ENCODE data around the gene ZFYVE28.

Gene ZFYVE28

GRCh38 chr4:2273221-2273620, 145.2 kb downstream of the ZFYVE28 start:
- H3K4me3 ChIP-seq (ENCODE audit: low read length in 2 of 2), result no peak overlapping the region
- H3K9ac ChIP-seq (ENCODE audit: low read depth in 1 of 2, low read length in 2 of 2), result no peak overlapping the region
- no peak overlapping the region for H3K27ac ChIP-seq (ENCODE audit: low read depth in 2 of 2, low read length in 2 of 2)
- no peaks in the 10 kb centered on the region for H3K27me3 ChIP-seq (ENCODE audit: control insufficient read depth in 2 of 2, insufficient read depth in 2 of 2, low read length in 2 of 2)
- no peaks in the 10 kb centered on the region for H3K4me1 ChIP-seq (ENCODE audit: control insufficient read depth in 2 of 2, insufficient read depth in 2 of 2, low read length in 2 of 2)
- peaks cover 4% of the 10 kb centered on the region in 2 donors for H3K36me3 ChIP-seq (ENCODE audit: control insufficient read depth in 2 of 2, insufficient read depth in 2 of 2, low read length in 2 of 2)
- H3K9me3 ChIP-seq (ENCODE audit: control insufficient read depth in 2 of 2, low read length in 2 of 2), result no peaks in the 10 kb centered on the region

- no peak overlapping the region for H3K27ac ChIP-seq (ENCODE audit: low read depth in 2 of 2, low read length in 2 of 2)
- no peaks in the 10 kb centered on the region for H3K27me3 ChIP-seq (ENCODE audit: control insufficient read depth in 2 of 2, insufficient read depth in 2 of 2, low read length in 2 of 2)
- H3K4me3 ChIP-seq (ENCODE audit: low read length in 2 of 2), result no peak overlapping the region
- H3K36me3 ChIP-seq (ENCODE audit: control insufficient read depth in 2 of 2, insufficient read depth in 2 of 2, low read length in 2 of 2), result peaks cover 4% of the 10 kb centered on the region in 2 donors
- no peaks in the 10 kb centered on the region for H3K4me1 ChIP-seq (ENCODE audit: control insufficient read depth in 2 of 2, insufficient read depth in 2 of 2, low read length in 2 of 2)
- no peak overlapping the region for H3K9ac ChIP-seq (ENCODE audit: low read depth in 1 of 2, low read length in 2 of 2)
- H3K9me3 ChIP-seq (ENCODE audit: control insufficient read depth in 2 of 2, low read length in 2 of 2), result no peaks in the 10 kb centered on the region
These were observed 145.7 kb downstream of the ZFYVE28 start for GRCh38 chr4:2272828-2273120.

GRCh38 chr4:2272026-2272827, 146.2 kb downstream of the ZFYVE28 start:
- Histone ChIP-seq H3K27ac (ENCODE audit: low read depth in 2 of 2, low read length in 2 of 2) (no peak overlapping the region), H3K36me3 (ENCODE audit: control insufficient read depth in 2 of 2, insufficient read depth in 2 of 2, low read length in 2 of 2) (peaks cover 4% of the 10 kb centered on the region in 2 donors), H3K9ac (ENCODE audit: low read depth in 1 of 2, low read length in 2 of 2) (no peak overlapping the region), H3K9me3 (ENCODE audit: control insufficient read depth in 2 of 2, low read length in 2 of 2) (no peaks in the 10 kb centered on the region), H3K27me3 (ENCODE audit: control insufficient read depth in 2 of 2, insufficient read depth in 2 of 2, low read length in 2 of 2) (no peaks in the 10 kb centered on the region), H3K4me1 (ENCODE audit: control insufficient read depth in 2 of 2, insufficient read depth in 2 of 2, low read length in 2 of 2) (no peaks in the 10 kb centered on the region), H3K4me3 (ENCODE audit: low read length in 2 of 2) (no peak overlapping the region)

GRCh38 chr4:2271279-2272025, 147.0 kb downstream of the ZFYVE28 start:
- Histone ChIP-seq H3K9me3 (ENCODE audit: control insufficient read depth in 2 of 2, low read length in 2 of 2) (no peaks in the 10 kb centered on the region), H3K4me1 (ENCODE audit: control insufficient read depth in 2 of 2, insufficient read depth in 2 of 2, low read length in 2 of 2) (no peaks in the 10 kb centered on the region), H3K9ac (ENCODE audit: low read depth in 1 of 2, low read length in 2 of 2) (no peak overlapping the region), H3K4me3 (ENCODE audit: low read length in 2 of 2) (no peak overlapping the region), H3K27ac (ENCODE audit: low read depth in 2 of 2, low read length in 2 of 2) (no peak overlapping the region), H3K27me3 (ENCODE audit: control insufficient read depth in 2 of 2, insufficient read depth in 2 of 2, low read length in 2 of 2) (no peaks in the 10 kb centered on the region), H3K36me3 (ENCODE audit: control insufficient read depth in 2 of 2, insufficient read depth in 2 of 2, low read length in 2 of 2) (peaks cover 4% of the 10 kb centered on the region in 2 donors)

GRCh38 chr4:2270341-2271165, 147.9 kb downstream of the ZFYVE28 start:
- Histone ChIP-seq H3K27me3 (ENCODE audit: control insufficient read depth in 2 of 2, insufficient read depth in 2 of 2, low read length in 2 of 2) (no peaks in the 10 kb centered on the region), H3K4me1 (ENCODE audit: control insufficient read depth in 2 of 2, insufficient read depth in 2 of 2, low read length in 2 of 2) (no peaks in the 10 kb centered on the region), H3K36me3 (ENCODE audit: control insufficient read depth in 2 of 2, insufficient read depth in 2 of 2, low read length in 2 of 2) (peaks cover 4% of the 10 kb centered on the region in 2 donors), H3K9me3 (ENCODE audit: control insufficient read depth in 2 of 2, low read length in 2 of 2) (no peaks in the 10 kb centered on the region), H3K27ac (ENCODE audit: low read depth in 2 of 2, low read length in 2 of 2) (no peak overlapping the region), H3K4me3 (ENCODE audit: low read length in 2 of 2) (no peak overlapping the region), H3K9ac (ENCODE audit: low read depth in 1 of 2, low read length in 2 of 2) (no peak overlapping the region)

- H3K9ac ChIP-seq (ENCODE audit: low read depth in 1 of 2, low read length in 2 of 2), result no peak overlapping the region
- no peaks in the 10 kb centered on the region for H3K9me3 ChIP-seq (ENCODE audit: control insufficient read depth in 2 of 2, low read length in 2 of 2)
- no peak overlapping the region for H3K27ac ChIP-seq (ENCODE audit: low read depth in 2 of 2, low read length in 2 of 2)
- H3K36me3 ChIP-seq (ENCODE audit: control insufficient read depth in 2 of 2, insufficient read depth in 2 of 2, low read length in 2 of 2), result peaks cover 4% of the 10 kb centered on the region in 2 donors
- H3K4me3 ChIP-seq (ENCODE audit: low read length in 2 of 2), result no peak overlapping the region
- no peaks in the 10 kb centered on the region for H3K4me1 ChIP-seq (ENCODE audit: control insufficient read depth in 2 of 2, insufficient read depth in 2 of 2, low read length in 2 of 2)
- no peaks in the 10 kb centered on the region for H3K27me3 ChIP-seq (ENCODE audit: control insufficient read depth in 2 of 2, insufficient read depth in 2 of 2, low read length in 2 of 2)
These were observed 148.8 kb downstream of the ZFYVE28 start for GRCh38 chr4:2269618-2270163.

GRCh38 chr4:2269206-2269531, 149.3 kb downstream of the ZFYVE28 start:
- H3K36me3 ChIP-seq (ENCODE audit: control insufficient read depth in 2 of 2, insufficient read depth in 2 of 2, low read length in 2 of 2), result peaks cover 4% of the 10 kb centered on the region in 2 donors
- no peaks in the 10 kb centered on the region for H3K9me3 ChIP-seq (ENCODE audit: control insufficient read depth in 2 of 2, low read length in 2 of 2)
- no peak overlapping the region for H3K4me3 ChIP-seq (ENCODE audit: low read length in 2 of 2)
- no peak overlapping the region for H3K27ac ChIP-seq (ENCODE audit: low read depth in 2 of 2, low read length in 2 of 2)
- no peak overlapping the region for H3K9ac ChIP-seq (ENCODE audit: low read depth in 1 of 2, low read length in 2 of 2)
- no peaks in the 10 kb centered on the region for H3K4me1 ChIP-seq (ENCODE audit: control insufficient read depth in 2 of 2, insufficient read depth in 2 of 2, low read length in 2 of 2)
- no peaks in the 10 kb centered on the region for H3K27me3 ChIP-seq (ENCODE audit: control insufficient read depth in 2 of 2, insufficient read depth in 2 of 2, low read length in 2 of 2)

GRCh38 chr4:2268357-2269205, 149.9 kb downstream of the ZFYVE28 start:
- H3K9ac ChIP-seq (ENCODE audit: low read depth in 1 of 2, low read length in 2 of 2), result no peak overlapping the region
- H3K4me3 ChIP-seq (ENCODE audit: low read length in 2 of 2), result no peak overlapping the region
- H3K27me3 ChIP-seq (ENCODE audit: control insufficient read depth in 2 of 2, insufficient read depth in 2 of 2, low read length in 2 of 2), result no peaks in the 10 kb centered on the region
- no peaks in the 10 kb centered on the region for H3K4me1 ChIP-seq (ENCODE audit: control insufficient read depth in 2 of 2, insufficient read depth in 2 of 2, low read length in 2 of 2)
- H3K36me3 ChIP-seq (ENCODE audit: control insufficient read depth in 2 of 2, insufficient read depth in 2 of 2, low read length in 2 of 2), result peaks cover 4% of the 10 kb centered on the region in 2 donors
- no peak overlapping the region for H3K27ac ChIP-seq (ENCODE audit: low read depth in 2 of 2, low read length in 2 of 2)
- H3K9me3 ChIP-seq (ENCODE audit: control insufficient read depth in 2 of 2, low read length in 2 of 2), result no peaks in the 10 kb centered on the region

- peaks cover under 1 to 4% of the 10 kb centered on the region in 2 donors for H3K36me3 ChIP-seq (ENCODE audit: control insufficient read depth in 2 of 2, insufficient read depth in 2 of 2, low read length in 2 of 2)
- H3K27ac ChIP-seq (ENCODE audit: low read depth in 2 of 2, low read length in 2 of 2), result no peak overlapping the region
- H3K4me3 ChIP-seq (ENCODE audit: low read length in 2 of 2), result no peak overlapping the region
- no peak overlapping the region for H3K9ac ChIP-seq (ENCODE audit: low read depth in 1 of 2, low read length in 2 of 2)
- peaks cover under 1 to 2% of the 10 kb centered on the region in 2 donors for H3K4me1 ChIP-seq (ENCODE audit: control insufficient read depth in 2 of 2, insufficient read depth in 2 of 2, low read length in 2 of 2)
- no peaks in the 10 kb centered on the region for H3K9me3 ChIP-seq (ENCODE audit: control insufficient read depth in 2 of 2, low read length in 2 of 2)
- H3K27me3 ChIP-seq (ENCODE audit: control insufficient read depth in 2 of 2, insufficient read depth in 2 of 2, low read length in 2 of 2), result no peaks in the 10 kb centered on the region
These were observed 150.6 kb downstream of the ZFYVE28 start for GRCh38 chr4:2267841-2268240.

Measured in mucosa of rectum (tissue), 2 donors.